H1 (cell line): Measurements from ENCODE around the gene PDZRN3. TPM values are rescaled to one million over a fixed set of nuclear protein-coding genes. Genes with fewer than 3 reads are reported as not detected.

Source experiments
- CTCF ChIA-PET: fragments of 300-600 bp; sonication (Branson Sonifier 250); formaldehyde crosslinking; loops from one replicate; lab custom pipeline; 2021; ENCODE audit not compliant: partially characterized antibody; lab: Charles Lee
- POLR2A ChIA-PET: fragments of 300-600 bp; sonication (Branson Sonifier 250); formaldehyde crosslinking; loops from one replicate; lab custom pipeline; 2021; ENCODE audit warnings: inconsistent platforms; ENCODE audit not compliant: partially characterized antibody; lab: Charles Lee
- DNase-seq, 2 experiments: peaks; one replicate each; pipeline versions ENCODE4 v3.0.0 to v3.0.0-alpha.2; 2010 to 2022; ENCODE audit warnings: low spot score in 2 of 2, low read depth in 1 of 2, mixed read lengths in 1 of 2
- FAIRE-seq: peaks from 2 replicates; lab custom pipeline; 2011; peaks lifted over from hg19 to GRCh38; lab: Jason Lieb, UNC
- H2AFZ ChIP-seq: 2 replicates; pipeline ENCODE4 v1.8.1; 2012; ENCODE audit warnings: low read length, inconsistent platforms
- H2AK5ac ChIP-seq: 2 replicates; pipeline ENCODE4 v1.6.1; 2013; ENCODE audit warnings: low read depth, low read length
- H2BK120ac ChIP-seq: replicated peaks from 2 replicates; pipeline ENCODE3; 2013; ENCODE audit warnings: low read depth, low read length, inconsistent platforms
- H2BK12ac ChIP-seq: 2 replicates; pipeline ENCODE4 v1.6.1; 2013; ENCODE audit warnings: low read depth, low read length
- H2BK15ac ChIP-seq: 2 replicates; pipeline ENCODE4 v1.6.1; 2013; ENCODE audit warnings: low read length
- H2BK20ac ChIP-seq: 2 replicates; pipeline ENCODE4 v1.6.1; 2013; ENCODE audit warnings: low read length
- H2BK5ac ChIP-seq: 2 replicates; pipeline ENCODE4 v1.6.1; 2013; ENCODE audit warnings: low read depth, low read length
- H3K14ac ChIP-seq: 2 replicates; pipeline ENCODE4 v1.6.1; 2013; ENCODE audit warnings: inconsistent platforms; ENCODE audit not compliant: insufficient read length
- H3K18ac ChIP-seq: 2 replicates; pipeline ENCODE4 v1.6.1; 2013; ENCODE audit warnings: low read length; ENCODE audit errors: extremely low read depth
- H3K23ac ChIP-seq: 2 replicates; pipeline ENCODE4 v1.6.1; 2013; ENCODE audit warnings: inconsistent platforms; ENCODE audit not compliant: insufficient read length
- H3K23me2 ChIP-seq: 2 replicates; pipeline ENCODE4 v1.6.1; 2013; ENCODE audit warnings: low read depth, low read length
- H3K27ac ChIP-seq: 2 replicates; pipeline ENCODE4 v1.6.1; 2011; ENCODE audit warnings: low read depth, low read length, inconsistent platforms
- H3K27me3 ChIP-seq, 4 experiments: replicated peaks in 1 of 4; 1 replicate in 1 of 4; 2 replicates in 3 of 4; pipeline versions ENCODE4 v1.6.1 to v1.8.1; 2011 to 2013; ENCODE audit warnings: low read length in 3 of 4, mild to moderate bottlenecking in 3 of 4, inconsistent platforms in 2 of 4, mixed read lengths in 2 of 4, moderate library complexity in 1 of 4; ENCODE audit not compliant: control insufficient read depth in 3 of 4, insufficient read depth in 3 of 4; ENCODE audit errors: extremely low read depth in 1 of 4
- H3K36me3 ChIP-seq, 4 experiments: 2 replicates each; pipeline versions ENCODE4 v1.6.1 to v1.8.1; 2011 to 2013; ENCODE audit warnings: mild to moderate bottlenecking in 4 of 4, low read length in 3 of 4, moderate library complexity in 2 of 4, control low read depth in 1 of 4, inconsistent platforms in 1 of 4; ENCODE audit not compliant: insufficient read depth in 4 of 4, control insufficient read depth in 2 of 4
- H3K4ac ChIP-seq: replicated peaks from 2 replicates; pipeline ENCODE3; 2013; ENCODE audit warnings: low read length, low read depth, mixed read lengths, inconsistent platforms; ENCODE audit not compliant: insufficient read length
- H3K4me1 ChIP-seq, 4 experiments: replicated peaks in 1 of 4; 1 replicate in 1 of 4; 2 replicates in 3 of 4; pipeline versions ENCODE4 v1.6.1 to v1.8.1; 2011 to 2013; ENCODE audit warnings: low read length in 3 of 4, inconsistent platforms in 2 of 4, mixed read lengths in 1 of 4; ENCODE audit not compliant: insufficient read depth in 4 of 4, control insufficient read depth in 3 of 4
- H3K4me2 ChIP-seq, 2 experiments: 2 replicates each; pipeline versions ENCODE4 v1.6.1 to v1.8.1; 2011 to 2013; ENCODE audit warnings: low read depth in 2 of 2, low read length in 2 of 2, control low read depth in 1 of 2, inconsistent platforms in 1 of 2, mild to moderate bottlenecking in 1 of 2; ENCODE audit not compliant: insufficient read depth in 1 of 2
- H3K4me3 ChIP-seq, 4 experiments: fragments of 200-600, 300-600 bp in 1 of 4; sonication (generic), shearing (Covaris generic), sonication (Bioruptor Twin) in 1 of 4; 2 replicates each; pipeline versions ENCODE4 v1.5.1 to v1.8.1; 2011 to 2016; ENCODE audit warnings: low read length in 4 of 4, low read depth in 3 of 4, control low read depth in 2 of 4, inconsistent platforms in 2 of 4, mild to moderate bottlenecking in 2 of 4, mixed read lengths in 1 of 4, moderate library complexity in 1 of 4; ENCODE audit not compliant: insufficient read depth in 2 of 4; ENCODE audit errors: extremely low read depth in 1 of 4
- H3K56ac ChIP-seq: replicated peaks from 2 replicates; pipeline ENCODE3; 2013; ENCODE audit warnings: low read depth, mild to moderate bottlenecking, mixed read lengths, low read length, inconsistent platforms; ENCODE audit not compliant: insufficient read length
- H3K79me1 ChIP-seq: 2 replicates; pipeline ENCODE4 v1.6.1; 2013; ENCODE audit warnings: low read depth, low read length, control low read depth
- H3K79me2 ChIP-seq, 2 experiments: 2 replicates each; pipeline versions ENCODE4 v1.6.1 to v1.8.1; 2012 to 2013; ENCODE audit warnings: low read length in 2 of 2, mild to moderate bottlenecking in 2 of 2, inconsistent platforms in 1 of 2; ENCODE audit not compliant: insufficient read depth in 2 of 2, control insufficient read depth in 1 of 2
- H3K9ac ChIP-seq, 4 experiments: replicated peaks in 1 of 4; 1 replicate in 1 of 4; 2 replicates in 3 of 4; pipeline versions ENCODE4 v1.6.1 to v1.8.1; 2011 to 2013; ENCODE audit warnings: low read depth in 3 of 4, low read length in 3 of 4, control low read depth in 2 of 4, mild to moderate bottlenecking in 2 of 4, moderate library complexity in 2 of 4, inconsistent platforms in 1 of 4; ENCODE audit errors: extremely low read depth in 1 of 4
- H3K9me3 ChIP-seq, 2 experiments: 2 replicates each; pipeline versions ENCODE4 v1.6.1 to v1.8.1; 2012 to 2013; ENCODE audit warnings: mild to moderate bottlenecking in 2 of 2, moderate library complexity in 2 of 2, control low read depth in 1 of 2, inconsistent platforms in 1 of 2, low read depth in 1 of 2, low read length in 1 of 2, mixed read lengths in 1 of 2; ENCODE audit not compliant: insufficient read depth in 2 of 2
- H4K20me1 ChIP-seq, 2 experiments: replicated peaks in 1 of 2; 2 replicates each; pipeline versions ENCODE3 to v1.8.1; 2011 to 2013; ENCODE audit warnings: inconsistent platforms in 2 of 2, low read length in 2 of 2, mild to moderate bottlenecking in 1 of 2; ENCODE audit not compliant: insufficient read depth in 2 of 2, control insufficient read depth in 1 of 2
- H4K5ac ChIP-seq: 2 replicates; pipeline ENCODE4 v1.6.1; 2013; ENCODE audit warnings: low read length, low read depth, mixed read lengths, inconsistent platforms; ENCODE audit not compliant: insufficient read length
- H4K8ac ChIP-seq: 2 replicates; pipeline ENCODE4 v1.8.0; 2013; ENCODE audit warnings: mild to moderate bottlenecking, moderate library complexity, low read length, inconsistent platforms; ENCODE audit not compliant: insufficient read depth; ENCODE audit errors: extremely low read depth
- H4K91ac ChIP-seq: replicated peaks from 2 replicates; pipeline ENCODE3; 2013; ENCODE audit warnings: low read length, mixed read lengths, inconsistent platforms; ENCODE audit not compliant: insufficient read length
- ATF3 ChIP-seq: IDR thresholded peaks from 2 replicates; pipeline ENCODE4 v1.6.1; 2011; ENCODE audit warnings: low read depth, mild to moderate bottlenecking, low read length; ENCODE audit not compliant: insufficient read depth
- GTF2F1 ChIP-seq: IDR thresholded peaks from 2 replicates; pipeline ENCODE4 v1.6.1; 2012; ENCODE audit warnings: low read depth, low read length, improper control_type of control experiment, borderline replicate concordance
- JUND ChIP-seq: IDR thresholded peaks from 2 replicates; pipeline ENCODE4 v1.6.1; 2011; ENCODE audit warnings: mild to moderate bottlenecking, improper control_type of control experiment, low read length
- KDM4A ChIP-seq: IDR thresholded peaks from one replicate; pipeline ENCODE4 v1.7.1; 2012; ENCODE audit warnings: low read depth, mild to moderate bottlenecking, moderate library complexity, low read length, inconsistent platforms; ENCODE audit not compliant: severe bottlenecking
- MAFK ChIP-seq: IDR thresholded peaks from 2 replicates; pipeline ENCODE4 v1.6.1; 2012; ENCODE audit warnings: low read depth, mild to moderate bottlenecking, improper control_type of control experiment, low read length
- NANOG ChIP-seq: IDR thresholded peaks from 2 replicates; pipeline ENCODE4 v1.6.1; 2011; ENCODE audit warnings: low read length, low read depth, mild to moderate bottlenecking, inconsistent platforms; ENCODE audit not compliant: insufficient read depth, poor library complexity, severe bottlenecking
- NRF1 ChIP-seq: IDR thresholded peaks from 2 replicates; pipeline ENCODE4 v1.6.1; 2011; ENCODE audit warnings: mild to moderate bottlenecking, low read depth, low read length, improper control_type of control experiment
- POLR2AphosphoS5 ChIP-seq: IDR thresholded peaks from 2 replicates; pipeline ENCODE4 v1.6.1; 2011; ENCODE audit warnings: low read depth, low read length
- POU5F1 ChIP-seq: IDR thresholded peaks from 2 replicates; pipeline ENCODE4 v1.6.1; 2011; ENCODE audit warnings: low read depth, mild to moderate bottlenecking, low read length, moderate library complexity
- RNF2 ChIP-seq: fragments of 200-900, 300-1000 bp; sonication (generic); IDR thresholded peaks from 2 replicates; pipeline ENCODE4 v1.7.1; 2016; ENCODE audit warnings: borderline replicate concordance, low read depth, mild to moderate bottlenecking, antibody characterized with exemption, low read length; ENCODE audit not compliant: poor library complexity, severe bottlenecking; ENCODE audit errors: missing control alignments
- SP1 ChIP-seq: IDR thresholded peaks from 2 replicates; pipeline ENCODE4 v1.6.1; 2011; ENCODE audit warnings: low read depth, low read length
- SP2 ChIP-seq: IDR thresholded peaks from 2 replicates; pipeline ENCODE4 v1.6.1; 2012; ENCODE audit warnings: mild to moderate bottlenecking, low read length, inconsistent platforms
- TAF1 ChIP-seq: IDR thresholded peaks from 2 replicates; pipeline ENCODE4 v1.6.1; 2011; ENCODE audit warnings: mild to moderate bottlenecking, low read depth, low read length
- TBP ChIP-seq: IDR thresholded peaks from 2 replicates; pipeline ENCODE4 v1.6.1; 2011; ENCODE audit warnings: low read depth, low read length, improper control_type of control experiment
- polyA plus RNA-seq, 7 experiments: library from polyadenylated mRNA; depleted of rRNA in 3 of 7; stranded (reverse) in 5 of 7; unstranded in 2 of 7; fragments of >200 nt in 5 of 7; fragments of 200-250 nt in 2 of 7; gene quantifications; 1 replicate in 5 of 7; 2 replicates in 1 of 7; 4 replicates in 1 of 7; pipeline versions ENCODE4 v1.2.1 to v1.2.3, GENCODE V29; 2011 to 2013; ENCODE audit warnings: missing spikeins in 2 of 7, mixed read lengths in 2 of 7
- total RNA-seq: library from RNA; stranded (reverse); fragmentation: NEBNext Ultra II Directional; extraction: Animal tissue kit (Norgen Biotek cat#: 25700); gene quantifications from 2 replicates; pipeline ENCODE4 v1.2.1, GENCODE V29; 2021
- TF ChIP-seq, protein P1 (sequence below): IDR thresholded peaks from 2 replicates; pipeline ENCODE4 v1.6.1; 2012; ENCODE audit warnings: inconsistent platforms

The PDZRN3 gene
- total and polyA plus RNA-seq, 2 of the 8 experiments (the other 6 are each of a cell fraction or from before 2014, with no cell fraction given), result 4.2 to 20.5 TPM

GRCh38 chr3:73536952-73537351 lies 87.8 kb downstream of the PDZRN3 start:
- Histone ChIP-seq H2BK120ac (no peak overlapping the region), H4K91ac (no peak overlapping the region), H3K9me3 (no peaks in the 10 kb centered on the region), H4K8ac (no peak overlapping the region), H3K79me1 (no peaks in the 10 kb centered on the region; the same call in 1 of the 2 replicates), H3K9ac (no peak overlapping the region), H3K4ac (no peak overlapping the region), H3K27ac (no peak overlapping the region), H2BK20ac (no peak overlapping the region), H3K18ac (no peak overlapping the region), H3K79me2 (no peaks in the 10 kb centered on the region; a peak in 1 of 4 replicates), H3K4me3 (no peak overlapping the region), H3K56ac (no peak overlapping the region), H4K5ac (no peak overlapping the region), H3K23ac (no peak overlapping the region), H2BK15ac (no peak overlapping the region), H3K23me2 (no peaks in the 10 kb centered on the region), H4K20me1 (peaks cover 0 to 5% of the 10 kb centered on the region in 2 experiments), H3K27me3 (no peaks in the 10 kb centered on the region), H2BK5ac (no peak overlapping the region), H2AFZ (no peak overlapping the region), H2AK5ac (no peak overlapping the region), H2BK12ac (no peak overlapping the region), H3K36me3 (no peaks in the 10 kb centered on the region), H3K14ac (no peak overlapping the region), H3K4me1 (peaks cover 0 to 3% (median 1%) of the 10 kb centered on the region in 4 experiments; a peak in 3 of 7 replicates), H3K4me2 (no peak overlapping the region)
- no peak for DNase-seq
- no peak for FAIRE-seq
- CTCF ChIA-PET, result interaction anchor here (0.7 kb wide), 1 partner anchor 345 kb away, joined by 3 read pairs; no protein-coding TSS in a partner anchor
- POLR2A ChIA-PET, result no interaction called here
- TF ChIP-seq, protein P1, sequence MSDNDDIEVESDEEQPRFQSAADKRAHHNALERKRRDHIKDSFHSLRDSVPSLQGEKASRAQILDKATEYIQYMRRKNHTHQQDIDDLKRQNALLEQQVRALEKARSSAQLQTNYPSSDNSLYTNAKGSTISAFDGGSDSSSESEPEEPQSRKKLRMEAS, result no peak
- no peak for TF ChIP-seq KDM4A
- TF ChIP-seq ATF3, result no peak
- TF ChIP-seq SP1, result no peak
- TF ChIP-seq MAFK, result no peak
- no peak for TF ChIP-seq TBP
- no peak for TF ChIP-seq SP2
- no peak for TF ChIP-seq NANOG
- no peak for TF ChIP-seq RNF2
- no peak for TF ChIP-seq NRF1
- no peak for TF ChIP-seq TAF1
- TF ChIP-seq JUND, result no peak
- TF ChIP-seq POLR2AphosphoS5, result no peak
- TF ChIP-seq POU5F1, result no peak
- no peak for TF ChIP-seq GTF2F1
